Keratinocyte (primary cell): ENCODE data around the gene LGALS4. TPM values are rescaled to one million over a fixed set of nuclear protein-coding genes. Genes with fewer than 3 reads are reported as not detected.
A peak's percentile ranks its signal among the peaks of the same experiment; 100 is the strongest.

Source experiments
- DNase-seq: peaks from one replicate; pipeline ENCODE4 v3.0.0-alpha.2; 2011; ENCODE audit warnings: low read depth, missing footprints, low spot score
- FAIRE-seq: peaks from 2 replicates; lab custom pipeline; 2011; peaks lifted over from hg19 to GRCh38; lab: Jason Lieb, UNC
- H2AFZ ChIP-seq: 2 replicates; pipeline ENCODE4 v1.6.0; 2012; ENCODE audit warnings: low read length, control low read depth, inconsistent platforms; ENCODE audit not compliant: control insufficient read depth
- H3K27ac ChIP-seq: 2 replicates; pipeline ENCODE4 v1.5.1; 2011; ENCODE audit warnings: low read length; ENCODE audit not compliant: control insufficient read depth, insufficient read depth
- H3K27me3 ChIP-seq: 3 replicates; pipeline ENCODE4 v1.6.0; 2011; ENCODE audit warnings: low read length; ENCODE audit not compliant: control insufficient read depth, insufficient read depth; ENCODE audit errors: extremely low read depth
- H3K36me3 ChIP-seq, 2 experiments: 2 replicates in 1 of 2; 3 replicates in 1 of 2; pipeline ENCODE4 v1.5.1; 2011; ENCODE audit warnings: low read length in 2 of 2, mild to moderate bottlenecking in 1 of 2; ENCODE audit not compliant: control insufficient read depth in 2 of 2, insufficient read depth in 2 of 2; ENCODE audit errors: extremely low read depth in 1 of 2
- H3K4me1 ChIP-seq: 3 replicates; pipeline ENCODE4 v1.5.1; 2011; ENCODE audit warnings: low read length; ENCODE audit not compliant: control insufficient read depth, insufficient read depth; ENCODE audit errors: extremely low read depth
- H3K4me2 ChIP-seq: 3 replicates; pipeline ENCODE4 v1.6.0; 2011; ENCODE audit warnings: low read depth, low read length; ENCODE audit not compliant: control insufficient read depth, insufficient read depth; ENCODE audit errors: extremely low read depth
- H3K4me3 ChIP-seq, 3 experiments: fragments of 200-600 bp in 1 of 3; sonication (generic) in 1 of 3; 2 replicates in 2 of 3; 3 replicates in 1 of 3; pipeline ENCODE4 v1.5.1; 2011 to 2016; ENCODE audit warnings: low read length in 3 of 3, mild to moderate bottlenecking in 3 of 3, control low read depth in 2 of 3, inconsistent platforms in 1 of 3, low read depth in 1 of 3, mixed read lengths in 1 of 3, mixed run types in 1 of 3, moderate library complexity in 1 of 3; ENCODE audit not compliant: control insufficient read depth in 2 of 3, insufficient read depth in 2 of 3; ENCODE audit errors: extremely low read depth in 1 of 3
- H3K79me2 ChIP-seq: 2 replicates; pipeline ENCODE4 v1.6.0; 2012; ENCODE audit warnings: low read length; ENCODE audit not compliant: control insufficient read depth, insufficient read depth
- H3K9ac ChIP-seq: 3 replicates; pipeline ENCODE4 v1.6.0; 2011; ENCODE audit warnings: low read length; ENCODE audit not compliant: control insufficient read depth, insufficient read depth; ENCODE audit errors: extremely low read depth
- H3K9me1 ChIP-seq: 3 replicates; pipeline ENCODE4 v1.6.0; 2011; ENCODE audit warnings: low read length; ENCODE audit not compliant: control insufficient read depth, insufficient read depth; ENCODE audit errors: extremely low read depth
- H3K9me3 ChIP-seq: 2 replicates; pipeline ENCODE4 v1.5.1; 2012; ENCODE audit warnings: low read depth, low read length; ENCODE audit not compliant: control insufficient read depth
- H4K20me1 ChIP-seq: 3 replicates; pipeline ENCODE4 v1.6.0; 2011; ENCODE audit warnings: low read length; ENCODE audit not compliant: control insufficient read depth, insufficient read depth; ENCODE audit errors: extremely low read depth
- EZH2 ChIP-seq: IDR thresholded peaks from one replicate; pipeline ENCODE4 v1.6.1; 2012; ENCODE audit warnings: inconsistent platforms, mild to moderate bottlenecking, low read length, moderate library complexity
- dilution Hi-C: fragments of 300-500 bp; cut with MboI; formaldehyde crosslinking; loops from one replicate; pipeline ENCODE4 v1.7.0; 2020; ENCODE audit warnings: low sequenced_read_pairs; ENCODE audit not compliant: extremely low pct_ligation_motif_present
- polyA plus RNA-seq, 5 experiments: library from polyadenylated mRNA; depleted of rRNA in 3 of 5; stranded (reverse) in 3 of 5; stranded (forward) in 1 of 5; unstranded in 1 of 5; fragments of >200 nt; gene quantifications; 1 replicate in 1 of 5; 2 replicates in 3 of 5; 3 replicates in 1 of 5; pipeline versions ENCODE4 v1.2.1 to v1.2.3, GENCODE V29; 2011 to 2012; ENCODE audit warnings: missing spikeins in 2 of 5, low read depth in 1 of 5, low replicate concordance in 1 of 5
- TF ChIP-seq, protein P1 (sequence below), 3 experiments: IDR thresholded peaks in 1 of 3; conservative IDR thresholded peaks in 1 of 3; optimal IDR thresholded peaks in 1 of 3; 2 replicates in 2 of 3; 3 replicates in 1 of 3; pipeline versions ENCODE3 to v1.5.1; 2011; ENCODE audit warnings: low read length in 3 of 3, mild to moderate bottlenecking in 3 of 3, moderate library complexity in 2 of 3, control low read depth in 1 of 3, inconsistent platforms in 1 of 3; ENCODE audit not compliant: insufficient read depth in 2 of 3; ENCODE audit errors: extremely low read depth in 1 of 3

LGALS4 gene
- polyA plus RNA-seq, 1 donor (not counting 4 experiments of a cell fraction or from before 2014, with no cell fraction given) = 0.13 TPM

DNA sequence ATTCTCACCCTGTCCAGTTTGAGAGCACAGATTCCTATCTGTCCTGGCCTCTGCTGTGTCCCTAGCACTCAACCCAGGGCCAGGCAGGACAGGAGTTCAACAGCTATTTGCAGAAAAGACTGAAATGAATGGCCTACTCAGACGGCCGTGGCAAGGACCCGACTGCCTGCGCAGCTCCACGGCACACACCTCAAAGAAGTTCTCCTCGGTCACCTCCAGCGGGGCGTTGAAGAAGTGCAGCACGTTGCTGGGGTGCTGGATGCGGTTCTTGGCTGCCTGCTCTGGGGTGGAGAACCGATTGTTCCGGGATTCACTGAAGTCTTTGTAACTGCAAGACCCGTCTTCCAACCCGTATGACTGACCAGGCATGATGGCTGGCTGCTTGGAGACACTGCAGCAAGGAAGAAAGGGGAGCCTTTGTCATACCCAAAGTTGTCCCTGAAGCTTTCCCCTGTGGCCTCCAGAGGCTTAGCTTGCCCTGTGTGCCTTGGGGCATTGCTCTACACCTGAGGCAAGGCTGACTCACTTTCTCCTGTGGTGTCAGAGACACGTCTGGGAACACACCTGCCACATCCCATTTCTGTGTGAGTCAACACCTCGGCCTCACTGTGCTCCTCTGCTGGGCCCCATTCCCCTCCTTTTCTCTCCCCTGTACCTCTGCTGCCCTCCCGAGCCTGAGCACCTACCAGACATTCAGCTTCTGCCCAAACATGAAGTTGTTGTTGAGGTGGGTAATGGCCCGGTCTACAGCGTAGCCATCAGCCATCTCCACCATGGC is 25.7 kb upstream of the LGALS4 start:
- peaks cover 8% of the 10 kb centered on the region for H3K9me1 ChIP-seq
- peak overlapping the region; percentile 71 for H3K9ac ChIP-seq
- peaks cover 28% of the 10 kb centered on the region for H3K79me2 ChIP-seq
- peaks cover 57% of the 10 kb centered on the region for H3K4me1 ChIP-seq
- peak; percentile 98 for DNase-seq
- H4K20me1 ChIP-seq = peaks cover 14% of the 10 kb centered on the region
- no peak for TF ChIP-seq EZH2
- TF ChIP-seq, protein P1, sequence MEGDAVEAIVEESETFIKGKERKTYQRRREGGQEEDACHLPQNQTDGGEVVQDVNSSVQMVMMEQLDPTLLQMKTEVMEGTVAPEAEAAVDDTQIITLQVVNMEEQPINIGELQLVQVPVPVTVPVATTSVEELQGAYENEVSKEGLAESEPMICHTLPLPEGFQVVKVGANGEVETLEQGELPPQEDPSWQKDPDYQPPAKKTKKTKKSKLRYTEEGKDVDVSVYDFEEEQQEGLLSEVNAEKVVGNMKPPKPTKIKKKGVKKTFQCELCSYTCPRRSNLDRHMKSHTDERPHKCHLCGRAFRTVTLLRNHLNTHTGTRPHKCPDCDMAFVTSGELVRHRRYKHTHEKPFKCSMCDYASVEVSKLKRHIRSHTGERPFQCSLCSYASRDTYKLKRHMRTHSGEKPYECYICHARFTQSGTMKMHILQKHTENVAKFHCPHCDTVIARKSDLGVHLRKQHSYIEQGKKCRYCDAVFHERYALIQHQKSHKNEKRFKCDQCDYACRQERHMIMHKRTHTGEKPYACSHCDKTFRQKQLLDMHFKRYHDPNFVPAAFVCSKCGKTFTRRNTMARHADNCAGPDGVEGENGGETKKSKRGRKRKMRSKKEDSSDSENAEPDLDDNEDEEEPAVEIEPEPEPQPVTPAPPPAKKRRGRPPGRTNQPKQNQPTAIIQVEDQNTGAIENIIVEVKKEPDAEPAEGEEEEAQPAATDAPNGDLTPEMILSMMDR (optimal IDR thresholded peaks at IDR 0.05 in 1 of 3, IDR thresholded peaks at IDR 0.05 in 1 of 3, conservative IDR thresholded peaks at IDR 0.05 in 1 of 3; ENCODE audit: extremely low read depth in 1 of 3, insufficient read depth in 2 of 3, low read length in 3 of 3) = peak; percentile 45 to 81 (median 79)
- peak; percentile 100 for FAIRE-seq
- no peaks in the 10 kb centered on the region for H3K27me3 ChIP-seq
- H3K4me3 ChIP-seq = peak overlapping the region in 1 of 3 experiments; percentile 3
- peak overlapping the region; percentile 80 for H3K27ac ChIP-seq
- no peak overlapping the region for H2AFZ ChIP-seq
- dilution Hi-C loops = no loop called here
- peak overlapping the region; percentile 67 for H3K4me2 ChIP-seq
- peaks cover 39 to 54% of the 10 kb centered on the region in 2 experiments for H3K36me3 ChIP-seq
- no peaks in the 10 kb centered on the region for H3K9me3 ChIP-seq

DNA sequence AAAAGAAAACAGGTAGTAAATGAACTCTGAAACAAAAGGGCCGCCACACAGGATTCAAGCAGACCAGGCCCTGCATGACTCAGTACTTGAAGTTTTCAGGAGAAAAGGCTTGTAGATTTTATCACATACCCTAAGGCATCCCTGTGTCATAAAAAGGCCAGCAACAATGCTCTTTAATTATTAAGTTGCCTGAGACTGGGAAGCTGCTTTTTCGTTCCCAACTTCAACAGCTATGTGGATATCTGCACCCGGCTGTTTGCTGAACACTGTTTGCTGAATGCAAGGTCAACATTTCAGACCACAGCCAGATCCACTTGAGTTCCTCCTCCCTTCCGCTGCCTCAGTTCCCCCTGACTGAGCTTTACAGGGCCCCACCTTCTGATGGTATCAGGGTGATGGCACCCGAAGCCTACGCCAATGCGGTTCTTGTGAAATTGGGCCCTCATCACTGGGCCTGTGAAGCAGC is 24.9 kb upstream of the LGALS4 start:
- peak; percentile 68 for FAIRE-seq

More for the DNA sequence above, 24.9 kb upstream of the LGALS4 start:
- peaks cover 21% of the 10 kb centered on the region for H3K79me2 ChIP-seq
- no peak for DNase-seq
- peaks cover 33 to 47% of the 10 kb centered on the region in 2 experiments for H3K36me3 ChIP-seq
- H3K4me3 ChIP-seq = peak overlapping the region in 2 of 3 experiments; percentile 3 to 14
- peaks cover 57% of the 10 kb centered on the region for H3K4me1 ChIP-seq
- peak overlapping the region; percentile 67 for H3K4me2 ChIP-seq
- peaks cover 9% of the 10 kb centered on the region for H4K20me1 ChIP-seq
- H3K27me3 ChIP-seq = no peaks in the 10 kb centered on the region
- peak overlapping the region; percentile 80 for H3K27ac ChIP-seq
- peak overlapping the region; percentile 71 for H3K9ac ChIP-seq
- H3K9me1 ChIP-seq = peaks cover 8% of the 10 kb centered on the region
- dilution Hi-C loops = no loop called here
- no peaks in the 10 kb centered on the region for H3K9me3 ChIP-seq
- TF ChIP-seq, protein P1 (optimal IDR thresholded peaks at IDR 0.05 in 1 of 3, IDR thresholded peaks at IDR 0.05 in 1 of 3, conservative IDR thresholded peaks at IDR 0.05 in 1 of 3; ENCODE audit: extremely low read depth in 1 of 3, insufficient read depth in 2 of 3, low read length in 3 of 3) = no peak
- no peak for TF ChIP-seq EZH2
- H2AFZ ChIP-seq = no peak overlapping the region
